ENCODE measurements around the gene ZNF618. TPM values are rescaled to one million over a fixed set of nuclear protein-coding genes. Genes with fewer than 3 reads are reported as not detected.

Gene ZNF618
- total RNA-seq, 2 donors from 2014 or later = 0.04 TPM; not detected in 1

GRCh38 chr9:114016629-114017423, 140.7 kb downstream of the ZNF618 start:
- no peaks in the 10 kb centered on the region for H3K9me3 Mint-ChIP-seq
- no peak for ATAC-seq (replicated peaks)
- H3K27ac Mint-ChIP-seq = no peak overlapping the region
- no peak overlapping the region for H3K4me3 Mint-ChIP-seq
- H3K27me3 Mint-ChIP-seq = no peaks in the 10 kb centered on the region
- no peaks in the 10 kb centered on the region for H3K36me3 Mint-ChIP-seq (ENCODE audit: low read depth)
- no peaks in the 10 kb centered on the region for H3K4me1 Mint-ChIP-seq

GRCh38 chr9:114017741-114018715, 141.9 kb downstream of the ZNF618 start:
- no peak overlapping the region for H3K27ac Mint-ChIP-seq
- ATAC-seq (replicated peaks) = no peak
- no peaks in the 10 kb centered on the region for H3K4me1 Mint-ChIP-seq
- no peaks in the 10 kb centered on the region for H3K36me3 Mint-ChIP-seq (ENCODE audit: low read depth)
- no peaks in the 10 kb centered on the region for H3K27me3 Mint-ChIP-seq
- no peak overlapping the region for H3K4me3 Mint-ChIP-seq
- H3K9me3 Mint-ChIP-seq = no peaks in the 10 kb centered on the region

- no peak overlapping the region for H3K4me3 Mint-ChIP-seq
- H3K27ac Mint-ChIP-seq = no peak overlapping the region
- peaks cover 10% of the 10 kb centered on the region for H3K9me3 Mint-ChIP-seq
- H3K36me3 Mint-ChIP-seq (ENCODE audit: low read depth) = no peaks in the 10 kb centered on the region
- peaks cover 3% of the 10 kb centered on the region for H3K27me3 Mint-ChIP-seq
- H3K4me1 Mint-ChIP-seq = no peaks in the 10 kb centered on the region
- no peak for ATAC-seq (replicated peaks)
These were observed 145.5 kb downstream of the ZNF618 start for GRCh38 chr9:114021578-114021977.

DNA sequence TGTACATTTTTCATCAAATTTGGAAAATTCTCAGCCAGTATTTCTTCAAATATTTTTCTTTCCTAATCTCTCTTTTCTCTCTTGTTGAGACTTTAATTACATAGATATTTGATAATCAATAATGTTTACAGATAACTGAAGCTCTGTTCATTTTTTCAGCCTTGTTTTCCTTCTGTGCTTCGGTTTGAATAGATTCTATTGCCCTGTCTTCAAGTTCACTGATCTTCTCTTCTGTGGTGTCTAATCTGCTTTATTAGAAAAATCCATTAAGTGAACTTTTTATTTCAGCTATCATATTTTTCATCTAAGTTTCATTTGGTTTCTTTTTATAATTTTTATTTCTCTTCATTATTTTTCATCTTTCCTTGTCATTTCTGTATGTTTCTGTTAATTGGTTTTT, 147.9 kb downstream of the ZNF618 start:
- no peak for ATAC-seq (replicated peaks)
- H3K4me3 Mint-ChIP-seq = no peak overlapping the region
- peaks cover 10% of the 10 kb centered on the region for H3K9me3 Mint-ChIP-seq
- no peak overlapping the region for H3K27ac Mint-ChIP-seq
- H3K4me1 Mint-ChIP-seq = no peaks in the 10 kb centered on the region
- no peaks in the 10 kb centered on the region for H3K36me3 Mint-ChIP-seq (ENCODE audit: low read depth)
- H3K27me3 Mint-ChIP-seq = peaks cover 3% of the 10 kb centered on the region

GRCh38 chr9:114025196-114025753, 149.2 kb downstream of the ZNF618 start:
- Mint-ChIP-seq H3K36me3 (ENCODE audit: low read depth) (no peaks in the 10 kb centered on the region), H3K4me1 (no peaks in the 10 kb centered on the region), H3K9me3 (peaks cover 10% of the 10 kb centered on the region), H3K27ac (no peak overlapping the region), H3K27me3 (peaks cover 3% of the 10 kb centered on the region), H3K4me3 (no peak overlapping the region)
- no peak for ATAC-seq (replicated peaks)

- Mint-ChIP-seq H3K9me3 (peaks cover 10% of the 10 kb centered on the region), H3K36me3 (ENCODE audit: low read depth) (no peaks in the 10 kb centered on the region), H3K27ac (no peak overlapping the region), H3K27me3 (peaks cover 3% of the 10 kb centered on the region), H3K4me1 (no peaks in the 10 kb centered on the region), H3K4me3 (no peak overlapping the region)
- ATAC-seq (replicated peaks) = no peak
These were observed 149.7 kb downstream of the ZNF618 start for GRCh38 chr9:114025760-114026159.

- Mint-ChIP-seq H3K9me3 (peaks cover 10% of the 10 kb centered on the region), H3K4me3 (no peak overlapping the region), H3K27me3 (peaks cover 3% of the 10 kb centered on the region), H3K36me3 (ENCODE audit: low read depth) (no peaks in the 10 kb centered on the region), H3K4me1 (no peaks in the 10 kb centered on the region), H3K27ac (no peak overlapping the region)
- no peak for ATAC-seq (replicated peaks)
These were observed 150.2 kb downstream of the ZNF618 start for GRCh38 chr9:114026335-114026734.

- H3K4me3 Mint-ChIP-seq = no peak overlapping the region
- no peak overlapping the region for H3K27ac Mint-ChIP-seq
- no peaks in the 10 kb centered on the region for H3K4me1 Mint-ChIP-seq
- no peak for ATAC-seq (replicated peaks)
- peaks cover 10% of the 10 kb centered on the region for H3K9me3 Mint-ChIP-seq
- H3K27me3 Mint-ChIP-seq = peaks cover 3% of the 10 kb centered on the region
- no peaks in the 10 kb centered on the region for H3K36me3 Mint-ChIP-seq (ENCODE audit: low read depth)
These were observed 151.2 kb downstream of the ZNF618 start for GRCh38 chr9:114027159-114027862.

- Mint-ChIP-seq H3K36me3 (ENCODE audit: low read depth) (no peaks in the 10 kb centered on the region), H3K4me1 (no peaks in the 10 kb centered on the region), H3K27me3 (peaks cover 3% of the 10 kb centered on the region), H3K27ac (no peak overlapping the region), H3K4me3 (no peak overlapping the region), H3K9me3 (peaks cover 10% of the 10 kb centered on the region)
- ATAC-seq (replicated peaks) = no peak
These were observed 151.9 kb downstream of the ZNF618 start for GRCh38 chr9:114027863-114028465.

- no peaks in the 10 kb centered on the region for H3K36me3 Mint-ChIP-seq (ENCODE audit: low read depth)
- peaks cover 7% of the 10 kb centered on the region for H3K9me3 Mint-ChIP-seq
- peaks cover 3% of the 10 kb centered on the region for H3K27me3 Mint-ChIP-seq
- no peak overlapping the region for H3K27ac Mint-ChIP-seq
- no peaks in the 10 kb centered on the region for H3K4me1 Mint-ChIP-seq
- no peak for ATAC-seq (replicated peaks)
- H3K4me3 Mint-ChIP-seq = no peak overlapping the region
These were observed 152.5 kb downstream of the ZNF618 start for GRCh38 chr9:114028646-114029045.

- Mint-ChIP-seq H3K36me3 (ENCODE audit: low read depth) (no peaks in the 10 kb centered on the region), H3K27me3 (no peaks in the 10 kb centered on the region), H3K9me3 (no peaks in the 10 kb centered on the region), H3K4me3 (no peak overlapping the region), H3K27ac (no peak overlapping the region), H3K4me1 (no peaks in the 10 kb centered on the region)
- ATAC-seq (replicated peaks) = no peak
These were observed 153.4 kb downstream of the ZNF618 start for GRCh38 chr9:114029311-114030170.

GRCh38 chr9:114030364-114030763, 154.3 kb downstream of the ZNF618 start:
- ATAC-seq (replicated peaks) = peak; percentile 28
- no peak overlapping the region for H3K27ac Mint-ChIP-seq
- no peaks in the 10 kb centered on the region for H3K4me1 Mint-ChIP-seq
- no peaks in the 10 kb centered on the region for H3K9me3 Mint-ChIP-seq
- no peaks in the 10 kb centered on the region for H3K36me3 Mint-ChIP-seq (ENCODE audit: low read depth)
- H3K4me3 Mint-ChIP-seq = no peak overlapping the region
- no peaks in the 10 kb centered on the region for H3K27me3 Mint-ChIP-seq

GRCh38 chr9:114031037-114031630, 155.0 kb downstream of the ZNF618 start:
- Mint-ChIP-seq H3K9me3 (no peaks in the 10 kb centered on the region), H3K27ac (no peak overlapping the region), H3K4me1 (no peaks in the 10 kb centered on the region), H3K4me3 (no peak overlapping the region), H3K27me3 (no peaks in the 10 kb centered on the region), H3K36me3 (ENCODE audit: low read depth) (no peaks in the 10 kb centered on the region)
- no peak for ATAC-seq (replicated peaks)
